K562 (cell line): ENCODE results near the gene POLDIP3. TPM values are rescaled to one million over a fixed set of nuclear protein-coding genes. Genes with fewer than 3 reads are reported as not detected.

ENCODE experiments used
- ARID1B ChIP-seq: fragments of 450-650 bp; IDR thresholded peaks from 2 replicates; pipeline ENCODE4 v1.6.1; 2016; ENCODE audit warnings: antibody characterized with exemption, mild to moderate bottlenecking, inconsistent platforms
- ARNT ChIP-seq, 2 experiments: fragments of 450-650 bp; IDR thresholded peaks; 2 replicates each; pipeline ENCODE4 v1.6.1; 2016; ENCODE audit warnings: mild to moderate bottlenecking in 1 of 2
- KDM5B ChIP-seq: fragments of 200-600 bp; sonication (generic); IDR thresholded peaks from 2 replicates; pipeline ENCODE4 v1.6.1; 2012; ENCODE audit warnings: low read depth, mild to moderate bottlenecking, moderate library complexity, low read length, control low read depth, inconsistent platforms; ENCODE audit not compliant: insufficient replicate concordance
- NCOA6 ChIP-seq: fragments of 450-650 bp; IDR thresholded peaks from 2 replicates; pipeline ENCODE4 v1.6.1; 2017; ENCODE audit warnings: mild to moderate bottlenecking
- NFYB ChIP-seq: IDR thresholded peaks from 2 replicates; pipeline ENCODE4 v1.6.1; 2011; ENCODE audit warnings: mild to moderate bottlenecking, moderate library complexity; ENCODE audit not compliant: insufficient read length; ENCODE audit errors: extremely low read depth
- RBM34 ChIP-seq: fragments of 200-400 bp; formaldehyde crosslinking; IDR thresholded peaks from 2 replicates; pipeline ENCODE4 v1.6.1; 2018; ENCODE audit warnings: low read length, borderline replicate concordance; ENCODE audit not compliant: insufficient read depth
- RFX1 ChIP-seq: fragments of 450-650 bp; IDR thresholded peaks from 2 replicates; pipeline ENCODE4 v1.6.1; 2016; ENCODE audit warnings: mild to moderate bottlenecking, moderate library complexity
- TFAM ChIP-seq: fragments of 250-450 bp; sonication (Bioruptor Pico); conservative IDR thresholded peaks from 2 replicates; pipeline ENCODE4 v1.5.0; 2021; ENCODE audit warnings: mild to moderate bottlenecking, moderate library complexity
- TGIF2 ChIP-seq: sonication (generic); formaldehyde crosslinking; IDR thresholded peaks from 2 replicates; pipeline ENCODE4 v1.8.1; 2022; ENCODE audit warnings: mild to moderate bottlenecking, missing genetic modification reagents, moderate library complexity
- ZFPM2 ChIP-seq: fragments of 250-450 bp; sonication (Bioruptor Pico); IDR thresholded peaks from 2 replicates; pipeline ENCODE4 v1.5.1; 2022; ENCODE audit warnings: mild to moderate bottlenecking
- ZKSCAN1 ChIP-seq: fragments of 150-350 bp; IDR thresholded peaks from 2 replicates; pipeline ENCODE4 v1.6.1; 2016; ENCODE audit warnings: low read depth, low read length
- ZNF143 ChIP-seq: sonication (generic); formaldehyde crosslinking; IDR thresholded peaks from 2 replicates; pipeline ENCODE4 v1.9.0; 2022; ENCODE audit warnings: mild to moderate bottlenecking, missing genetic modification reagents
- polyA plus RNA-seq, 8 experiments: library from polyadenylated mRNA; depleted of rRNA in 4 of 8; stranded (reverse) in 5 of 8; unstranded in 3 of 8; fragments of >200 nt; fragmentation: Nextera tagmentation in 2 of 8; fragmentation: Illumina TruSeq in 1 of 8; extraction: Ambion mirVana in 2 of 8; extraction: Trizol in 1 of 8; gene quantifications; 2 replicates each; pipeline versions ENCODE4 v1.2.1 to v1.2.3, GENCODE V29; 2011 to 2014; ENCODE audit warnings: inconsistent platforms in 1 of 8, missing spikeins in 1 of 8
- total RNA-seq, 7 experiments: library from RNA; depleted of rRNA in 6 of 7; stranded (reverse); fragments of >200 nt in 6 of 7; fragmentation: Illumina TruSeq in 2 of 7; extraction: Trizol in 2 of 7; gene quantifications; 2 replicates each; pipeline versions ENCODE4 v1.2.1 to v1.2.3, GENCODE V29; 2011 to 2021; ENCODE audit warnings: low replicate concordance in 1 of 7
- TF ChIP-seq, protein P1 (sequence below): fragments of 250-450 bp; sonication (Bioruptor Pico); IDR thresholded peaks from 2 replicates; pipeline ENCODE4 v1.4.0; 2020
- TF ChIP-seq, protein P2 (sequence below): sonication (generic); formaldehyde crosslinking; IDR thresholded peaks from 2 replicates; pipeline ENCODE4 v1.9.0; 2022; ENCODE audit warnings: mild to moderate bottlenecking, missing genetic modification reagents
- TF ChIP-seq, protein P3 (sequence below): sonication (generic); formaldehyde crosslinking; IDR thresholded peaks from 2 replicates; pipeline ENCODE4 v1.8.0; 2022; ENCODE audit warnings: mild to moderate bottlenecking, missing genetic modification reagents
- TF ChIP-seq, protein P4 (sequence below): sonication (generic); IDR thresholded peaks from 2 replicates; pipeline ENCODE4 v1.6.1; 2016
- TF ChIP-seq, protein P5 (sequence below): sonication (generic); formaldehyde crosslinking; IDR thresholded peaks from 2 replicates; pipeline ENCODE4 v1.8.0; 2022; ENCODE audit warnings: missing genetic modification reagents, mild to moderate bottlenecking, borderline replicate concordance

POLDIP3 gene
- total and polyA plus RNA-seq, 9 of the 15 experiments (the other 6 are each of a cell fraction or from before 2014, with no cell fraction given), result 14.3 to 53.0 (median 26.3) TPM

DNA sequence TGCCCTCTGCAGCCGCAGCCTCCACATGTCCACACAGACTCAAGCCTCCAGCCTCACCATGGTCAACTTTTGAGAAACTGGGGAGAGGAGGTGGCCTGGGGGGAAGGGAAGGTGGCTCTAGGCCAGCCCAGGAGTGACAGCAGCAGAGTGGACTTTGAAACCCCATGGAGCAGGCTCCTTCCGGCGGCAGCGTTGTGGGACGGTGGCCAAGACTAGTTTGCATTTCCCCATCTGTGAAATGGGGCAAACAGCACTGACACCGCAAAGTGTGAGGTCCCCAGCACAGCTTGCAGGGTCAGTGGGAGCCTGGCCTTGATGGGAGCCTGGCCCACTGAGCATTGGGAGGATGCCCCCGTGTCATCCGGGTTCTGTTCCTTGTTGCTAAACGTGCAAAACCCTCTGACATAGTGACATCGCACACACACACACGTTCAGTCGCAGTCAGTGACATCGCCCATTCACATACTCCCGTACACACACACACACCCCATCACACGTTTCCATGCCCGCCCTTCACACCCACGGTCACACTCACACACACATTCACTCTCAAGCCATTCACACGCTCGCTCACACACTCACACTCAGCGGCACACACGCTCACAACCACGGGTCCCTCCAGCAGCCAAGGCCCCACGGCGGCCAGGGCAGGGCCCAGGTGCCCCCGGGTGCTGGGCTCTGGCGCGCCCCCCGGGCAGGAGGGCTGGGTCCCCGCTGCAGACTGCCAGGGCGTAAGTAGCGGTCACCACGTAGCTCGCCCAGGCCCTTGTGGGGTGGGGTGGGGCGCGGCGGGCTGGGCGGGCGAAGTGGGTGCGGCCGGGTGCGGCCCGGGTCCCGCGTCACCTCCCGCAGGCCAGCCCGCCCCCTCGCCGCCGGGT is 33.9 kb upstream of the POLDIP3 start (continued):
- TF ChIP-seq, protein P1, sequence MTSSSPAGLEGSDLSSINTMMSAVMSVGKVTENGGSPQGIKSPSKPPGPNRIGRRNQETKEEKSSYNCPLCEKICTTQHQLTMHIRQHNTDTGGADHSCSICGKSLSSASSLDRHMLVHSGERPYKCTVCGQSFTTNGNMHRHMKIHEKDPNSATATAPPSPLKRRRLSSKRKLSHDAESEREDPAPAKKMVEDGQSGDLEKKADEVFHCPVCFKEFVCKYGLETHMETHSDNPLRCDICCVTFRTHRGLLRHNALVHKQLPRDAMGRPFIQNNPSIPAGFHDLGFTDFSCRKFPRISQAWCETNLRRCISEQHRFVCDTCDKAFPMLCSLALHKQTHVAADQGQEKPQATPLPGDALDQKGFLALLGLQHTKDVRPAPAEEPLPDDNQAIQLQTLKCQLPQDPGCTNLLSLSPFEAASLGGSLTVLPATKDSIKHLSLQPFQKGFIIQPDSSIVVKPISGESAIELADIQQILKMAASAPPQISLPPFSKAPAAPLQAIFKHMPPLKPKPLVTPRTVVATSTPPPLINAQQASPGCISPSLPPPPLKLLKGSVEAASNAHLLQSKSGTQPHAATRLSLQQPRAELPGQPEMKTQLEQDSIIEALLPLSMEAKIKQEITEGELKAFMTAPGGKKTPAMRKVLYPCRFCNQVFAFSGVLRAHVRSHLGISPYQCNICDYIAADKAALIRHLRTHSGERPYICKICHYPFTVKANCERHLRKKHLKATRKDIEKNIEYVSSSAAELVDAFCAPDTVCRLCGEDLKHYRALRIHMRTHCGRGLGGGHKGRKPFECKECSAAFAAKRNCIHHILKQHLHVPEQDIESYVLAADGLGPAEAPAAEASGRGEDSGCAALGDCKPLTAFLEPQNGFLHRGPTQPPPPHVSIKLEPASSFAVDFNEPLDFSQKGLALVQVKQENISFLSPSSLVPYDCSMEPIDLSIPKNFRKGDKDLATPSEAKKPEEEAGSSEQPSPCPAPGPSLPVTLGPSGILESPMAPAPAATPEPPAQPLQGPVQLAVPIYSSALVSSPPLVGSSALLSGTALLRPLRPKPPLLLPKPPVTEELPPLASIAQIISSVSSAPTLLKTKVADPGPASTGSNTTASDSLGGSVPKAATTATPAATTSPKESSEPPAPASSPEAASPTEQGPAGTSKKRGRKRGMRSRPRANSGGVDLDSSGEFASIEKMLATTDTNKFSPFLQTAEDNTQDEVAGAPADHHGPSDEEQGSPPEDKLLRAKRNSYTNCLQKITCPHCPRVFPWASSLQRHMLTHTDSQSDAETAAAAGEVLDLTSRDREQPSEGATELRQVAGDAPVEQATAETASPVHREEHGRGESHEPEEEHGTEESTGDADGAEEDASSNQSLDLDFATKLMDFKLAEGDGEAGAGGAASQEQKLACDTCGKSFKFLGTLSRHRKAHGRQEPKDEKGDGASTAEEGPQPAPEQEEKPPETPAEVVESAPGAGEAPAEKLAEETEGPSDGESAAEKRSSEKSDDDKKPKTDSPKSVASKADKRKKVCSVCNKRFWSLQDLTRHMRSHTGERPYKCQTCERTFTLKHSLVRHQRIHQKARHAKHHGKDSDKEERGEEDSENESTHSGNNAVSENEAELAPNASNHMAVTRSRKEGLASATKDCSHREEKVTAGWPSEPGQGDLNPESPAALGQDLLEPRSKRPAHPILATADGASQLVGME, result no peak
- TF ChIP-seq, protein P2, sequence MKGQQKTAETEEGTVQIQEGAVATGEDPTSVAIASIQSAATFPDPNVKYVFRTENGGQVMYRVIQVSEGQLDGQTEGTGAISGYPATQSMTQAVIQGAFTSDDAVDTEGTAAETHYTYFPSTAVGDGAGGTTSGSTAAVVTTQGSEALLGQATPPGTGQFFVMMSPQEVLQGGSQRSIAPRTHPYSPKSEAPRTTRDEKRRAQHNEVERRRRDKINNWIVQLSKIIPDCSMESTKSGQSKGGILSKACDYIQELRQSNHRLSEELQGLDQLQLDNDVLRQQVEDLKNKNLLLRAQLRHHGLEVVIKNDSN (CRISPR knock-in tag), result no peak
- TF ChIP-seq KDM5B (peak; percentile 49), NFYB (no peak), ARID1B (no peak), NCOA6 (no peak), ZNF143 (CRISPR knock-in tag) (no peak), RFX1 (no peak), TFAM (CRISPR knock-in tag) (no peak), ZKSCAN1 (no peak), ARNT (IDR thresholded peaks at IDR 0.05) (no peak), RBM34 (no peak), TGIF2 (no peak), ZFPM2 (CRISPR knock-in tag) (no peak)
- TF ChIP-seq, protein P3, sequence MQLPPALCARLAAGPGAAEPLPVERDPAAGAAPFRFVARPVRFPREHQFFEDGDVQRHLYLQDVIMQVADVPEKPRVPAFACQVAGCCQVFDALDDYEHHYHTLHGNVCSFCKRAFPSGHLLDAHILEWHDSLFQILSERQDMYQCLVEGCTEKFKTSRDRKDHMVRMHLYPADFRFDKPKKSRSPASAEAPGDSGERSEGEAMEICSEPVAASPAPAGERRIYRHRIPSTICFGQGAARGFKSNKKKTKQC (CRISPR knock-in tag), result 0 out of 2 replicates have a peak, but pooled peaks have one; percentile 35
- TF ChIP-seq, protein P4, sequence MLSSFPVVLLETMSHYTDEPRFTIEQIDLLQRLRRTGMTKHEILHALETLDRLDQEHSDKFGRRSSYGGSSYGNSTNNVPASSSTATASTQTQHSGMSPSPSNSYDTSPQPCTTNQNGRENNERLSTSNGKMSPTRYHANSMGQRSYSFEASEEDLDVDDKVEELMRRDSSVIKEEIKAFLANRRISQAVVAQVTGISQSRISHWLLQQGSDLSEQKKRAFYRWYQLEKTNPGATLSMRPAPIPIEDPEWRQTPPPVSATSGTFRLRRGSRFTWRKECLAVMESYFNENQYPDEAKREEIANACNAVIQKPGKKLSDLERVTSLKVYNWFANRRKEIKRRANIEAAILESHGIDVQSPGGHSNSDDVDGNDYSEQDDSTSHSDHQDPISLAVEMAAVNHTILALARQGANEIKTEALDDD, result no peak
- TF ChIP-seq, protein P5, sequence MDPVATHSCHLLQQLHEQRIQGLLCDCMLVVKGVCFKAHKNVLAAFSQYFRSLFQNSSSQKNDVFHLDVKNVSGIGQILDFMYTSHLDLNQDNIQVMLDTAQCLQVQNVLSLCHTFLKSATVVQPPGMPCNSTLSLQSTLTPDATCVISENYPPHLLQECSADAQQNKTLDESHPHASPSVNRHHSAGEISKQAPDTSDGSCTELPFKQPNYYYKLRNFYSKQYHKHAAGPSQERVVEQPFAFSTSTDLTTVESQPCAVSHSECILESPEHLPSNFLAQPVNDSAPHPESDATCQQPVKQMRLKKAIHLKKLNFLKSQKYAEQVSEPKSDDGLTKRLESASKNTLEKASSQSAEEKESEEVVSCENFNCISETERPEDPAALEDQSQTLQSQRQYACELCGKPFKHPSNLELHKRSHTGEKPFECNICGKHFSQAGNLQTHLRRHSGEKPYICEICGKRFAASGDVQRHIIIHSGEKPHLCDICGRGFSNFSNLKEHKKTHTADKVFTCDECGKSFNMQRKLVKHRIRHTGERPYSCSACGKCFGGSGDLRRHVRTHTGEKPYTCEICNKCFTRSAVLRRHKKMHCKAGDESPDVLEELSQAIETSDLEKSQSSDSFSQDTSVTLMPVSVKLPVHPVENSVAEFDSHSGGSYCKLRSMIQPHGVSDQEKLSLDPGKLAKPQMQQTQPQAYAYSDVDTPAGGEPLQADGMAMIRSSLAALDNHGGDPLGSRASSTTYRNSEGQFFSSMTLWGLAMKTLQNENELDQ (CRISPR knock-in tag), result no peak
